GM12801 (cell line): ENCODE results near the gene RNF14.

ENCODE experiments used
- CTCF ChIP-seq: IDR thresholded peaks from one replicate; pipeline ENCODE4 v1.5.1; 2011; ENCODE audit warnings: control low read depth; ENCODE audit not compliant: insufficient read length; ENCODE audit errors: extremely low read depth

RNF14 gene

GRCh38 chr5:141951332-141951781 is 17.5 kb upstream of the RNF14 start:
- TF ChIP-seq CTCF: no peak

- no peak for TF ChIP-seq CTCF
These were observed 16.9 kb upstream of the RNF14 start for GRCh38 chr5:141952020-141952419.

GRCh38 chr5:141954194-141954593 is 14.7 kb upstream of the RNF14 start:
- TF ChIP-seq CTCF: no peak

GRCh38 chr5:141957367-141957996 is 11.4 kb upstream of the RNF14 start:
- TF ChIP-seq CTCF: no peak

- TF ChIP-seq CTCF: no peak
These were observed 10.8 kb upstream of the RNF14 start, which contains the start of gene PCDH12 for GRCh38 chr5:141958113-141958512. Gene PCDH12 (minus strand): TSS chr5:141958202. CDS start chr5:141957851, 351 bp downstream.

- no peak for TF ChIP-seq CTCF
These were observed 10.2 kb upstream of the RNF14 start for GRCh38 chr5:141958546-141959172.

GRCh38 chr5:141960018-141960417 is 8.9 kb upstream of the RNF14 start:
- no peak for TF ChIP-seq CTCF
